ENCODE data around the gene GNB1L. TPM values are rescaled to one million over a fixed set of nuclear protein-coding genes. Genes with fewer than 3 reads are reported as not detected.
A peak's percentile ranks its signal among the peaks of the same experiment; 100 is the strongest.

GNB1L gene
- total and polyA plus RNA-seq, 9 of the 15 experiments (the other 6 are each of a cell fraction or from before 2014, with no cell fraction given) = 0.56 to 50.5 (median 10.2) TPM

GRCh38 chr22:19815093-19815822, 39.4 kb downstream of the GNB1L start (continued):
- TF ChIP-seq U2AF1 (optimal IDR thresholded peaks at IDR 0.05; ENCODE audit: low read depth, low read length) = no peak
- no peak for TF ChIP-seq JUNB (CRISPR knock-in tag; conservative IDR thresholded peaks at IDR 0.05)
- TF ChIP-seq SIN3A (IDR thresholded peaks at IDR 0.05; ENCODE audit: borderline replicate concordance in 2 of 2, control insufficient read depth in 1 of 2, low read depth in 2 of 2, low read length in 2 of 2) = no peak
- TF ChIP-seq ZC3H4 (CRISPR knock-in tag; IDR thresholded peaks at IDR 0.05; ENCODE audit: borderline replicate concordance) = no peak
- TF ChIP-seq MCM5 (IDR thresholded peaks at IDR 0.05; ENCODE audit: low read depth) = no peak
- peak; percentile 83 to 85 for TF ChIP-seq E2F6 (IDR thresholded peaks at IDR 0.05; ENCODE audit: borderline replicate concordance in 1 of 2, extremely low read depth in 1 of 2, insufficient read depth in 1 of 2, insufficient read length in 1 of 2, low read depth in 1 of 2, low read length in 1 of 2, poor library complexity in 1 of 2, severe bottlenecking in 1 of 2)
- TF ChIP-seq HDAC1 (IDR thresholded peaks at IDR 0.05) = peak in 1 of 2 experiments; percentile 93; a peak in 2 of 4 replicates
- no peak for TF ChIP-seq ZNF740 (CRISPR knock-in tag; IDR thresholded peaks at IDR 0.05)
- peak in 1 of 2 experiments; percentile 60; a peak in 2 of 4 replicates for TF ChIP-seq ZNF740 (tag; IDR thresholded peaks at IDR 0.05)
- no peak; the same call in 1 of the 2 replicates for TF ChIP-seq NFATC3 (IDR thresholded peaks at IDR 0.05)
- TF ChIP-seq RBM14 (IDR thresholded peaks at IDR 0.05; ENCODE audit: borderline replicate concordance, insufficient read depth, low read depth, low read length) = no peak
- peak; percentile 49; the same call in 1 of the 2 replicates for TF ChIP-seq RB1 (IDR thresholded peaks at IDR 0.05; ENCODE audit: low read depth)
- TF ChIP-seq POLR3G (IDR thresholded peaks at IDR 0.05; ENCODE audit: extremely low read depth, insufficient read length, insufficient replicate concordance) = no peak
- no peak for TF ChIP-seq ZNF274 (IDR thresholded peaks at IDR 0.05; ENCODE audit: borderline replicate concordance, low read depth, low read length)
- TF ChIP-seq NFIX (CRISPR knock-in tag; IDR thresholded peaks at IDR 0.05; ENCODE audit: low read depth) = peak; percentile 20; the same call in 1 of the 2 replicates
- TF ChIP-seq MBD1 (CRISPR knock-in tag; IDR thresholded peaks at IDR 0.05) = no peak; the same call in 1 of the 2 replicates
- TF ChIP-seq SMARCE1 (IDR thresholded peaks at IDR 0.05) = peak; percentile 85
